Natural killer cell treated with Interleukin-12 subunit alpha and Interleukin-12 subunit beta and Interleukin-15 and Interleukin-18, amount 100 ng/mL, for 72 hours (primary cell): ENCODE results near the gene ACIN1. TPM values are rescaled to one million over a fixed set of nuclear protein-coding genes. Genes with fewer than 3 reads are reported as not detected.

Experiments used
- ATAC-seq, 2 donors: fragments of 150-1000 bp; cut with Tn5 transposase in 1 of 2; sonication (Bioruptor Pico), chemical (Tn5 transposase) in 1 of 2; 2 replicates each; pipeline ENCODE4 v1.10.0; 2021
- DNase-seq: peaks from one replicate; pipeline ENCODE4 v3.0.0; 2022; ENCODE audit warnings: low spot score
- H3K27ac Mint-ChIP-seq, 2 donors: 1 replicate in 1 of 2; 2 replicates in 1 of 2; pipeline ENCODE4 v1.8.0; 2022; ENCODE audit warnings: mixed read lengths in 2 of 2, mild to moderate bottlenecking in 1 of 2, moderate library complexity in 1 of 2
- H3K27me3 Mint-ChIP-seq, 2 donors: 1 replicate in 1 of 2; 2 replicates in 1 of 2; pipeline ENCODE4 v1.8.0; 2022; ENCODE audit warnings: mixed read lengths in 2 of 2
- H3K36me3 Mint-ChIP-seq: one replicate; pipeline ENCODE4 v1.8.0; 2022; ENCODE audit warnings: mixed read lengths
- H3K4me1 Mint-ChIP-seq, 2 donors: 1 replicate in 1 of 2; 2 replicates in 1 of 2; pipeline ENCODE4 v1.8.0; 2022; ENCODE audit warnings: low read depth in 2 of 2, mixed read lengths in 2 of 2, mild to moderate bottlenecking in 1 of 2
- H3K4me3 Mint-ChIP-seq: one replicate; pipeline ENCODE4 v1.8.0; 2022; ENCODE audit warnings: mixed read lengths
- H3K9me3 Mint-ChIP-seq: 2 replicates; pipeline ENCODE4 v1.8.0; 2022; ENCODE audit warnings: mixed read lengths
- total RNA-seq, 2 donors: library from RNA; stranded (reverse); gene quantifications; one replicate each; pipeline ENCODE4 v1.2.3, GENCODE V29; 2022

ACIN1 gene
- total RNA-seq, 2 donors from 2014 or later, result 186 to 250 TPM

DNA sequence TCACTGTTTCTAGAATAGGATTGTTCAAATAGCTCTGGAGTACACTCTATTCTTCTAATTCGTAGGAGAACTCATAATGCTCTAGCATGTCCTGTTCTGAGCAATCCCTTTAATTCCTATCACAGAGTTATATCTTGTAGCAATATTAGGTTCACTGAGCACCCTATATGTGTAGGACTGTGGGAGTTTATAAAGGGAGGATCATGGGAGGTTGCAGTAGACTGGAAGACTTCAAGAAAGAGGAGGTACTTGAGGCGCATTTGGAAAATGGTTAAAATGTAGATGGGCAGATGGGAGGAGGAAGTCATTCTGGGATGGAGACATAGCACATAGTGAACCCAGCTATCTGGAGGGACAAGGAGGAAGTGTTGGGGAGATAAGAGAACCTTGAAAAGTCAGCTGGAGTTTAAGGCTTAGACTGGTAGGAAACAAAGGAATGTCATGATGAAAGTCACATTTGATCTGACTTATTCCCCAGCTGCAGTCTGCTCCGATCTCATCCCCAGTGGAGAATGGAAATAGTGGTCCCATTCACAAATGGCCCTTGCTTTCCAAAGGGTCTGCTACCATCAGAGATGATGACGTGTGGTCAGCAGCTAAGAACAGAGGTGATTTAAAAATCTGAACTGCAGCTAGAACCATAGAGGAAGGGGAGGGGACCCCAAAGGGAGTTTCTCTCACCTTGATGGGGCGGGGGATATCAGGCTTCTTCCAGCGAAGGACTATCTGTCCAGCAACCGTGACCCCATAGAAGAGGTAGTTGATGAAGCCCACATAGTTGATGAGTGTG, 34.2 kb upstream of the ACIN1 start:
- no peaks in the 10 kb centered on the region for H3K36me3 Mint-ChIP-seq
- ATAC-seq, result no peak
- no peaks in the 10 kb centered on the region for H3K9me3 Mint-ChIP-seq
- no peaks in the 10 kb centered on the region for H3K4me1 Mint-ChIP-seq
- no peak overlapping the region for H3K4me3 Mint-ChIP-seq
- no peak overlapping the region for H3K27ac Mint-ChIP-seq
- peak; percentile 53 for DNase-seq
- H3K27me3 Mint-ChIP-seq, result peaks cover 10 to 16% of the 10 kb centered on the region in 2 donors

- DNase-seq (peak; percentile 44), ATAC-seq (no peak)
- Mint-ChIP-seq H3K27ac (peak overlapping the region in 1 of 2 donors; percentile 31), H3K9me3 (no peaks in the 10 kb centered on the region), H3K4me1 (no peaks in the 10 kb centered on the region), H3K36me3 (no peaks in the 10 kb centered on the region), H3K4me3 (no peak overlapping the region), H3K27me3 (peaks cover 12 to 16% of the 10 kb centered on the region in 2 donors)
These were observed 32.9 kb upstream of the ACIN1 start for GRCh38 chr14:23127861-23128260.

DNA sequence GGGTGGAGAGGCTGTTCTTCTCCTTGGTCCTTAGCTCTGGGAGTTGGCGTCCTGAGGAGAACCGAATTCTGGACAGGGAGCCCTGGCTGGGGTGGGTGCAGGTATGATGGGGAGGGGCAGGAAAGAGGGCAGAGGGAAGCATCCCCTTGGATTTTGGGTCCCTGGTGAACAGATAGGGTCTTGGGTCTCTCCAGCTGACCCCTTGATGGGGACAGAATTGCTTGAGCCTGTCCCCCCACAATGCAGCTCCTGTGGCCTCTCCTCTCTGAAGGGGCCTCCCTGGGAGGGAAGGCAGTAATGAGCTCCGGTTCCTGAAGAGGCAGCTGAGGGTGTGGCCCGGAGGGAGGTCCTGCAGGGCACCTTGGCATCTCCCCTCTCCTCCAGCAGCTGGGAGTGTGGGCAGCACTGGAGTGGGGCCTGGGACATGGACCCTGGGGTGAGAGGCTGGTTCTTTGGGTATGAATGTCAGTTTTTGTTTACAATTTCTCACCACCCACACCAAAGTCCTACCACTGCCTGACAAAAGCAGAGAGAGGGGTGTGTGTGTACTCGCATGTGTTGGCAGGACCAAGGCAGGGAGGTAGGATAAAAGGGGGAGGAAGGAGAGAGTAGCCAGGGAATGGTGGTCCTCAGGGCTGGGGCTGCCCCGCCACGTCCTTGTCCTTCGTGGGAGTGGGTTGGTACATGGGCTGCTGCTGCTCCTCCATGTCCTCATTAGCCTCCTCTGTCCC, 31.8 kb upstream of the ACIN1 start:
- H3K27me3 Mint-ChIP-seq, result peaks cover 13 to 16% of the 10 kb centered on the region in 2 donors
- no peaks in the 10 kb centered on the region for H3K36me3 Mint-ChIP-seq
- H3K27ac Mint-ChIP-seq, result no peak overlapping the region
- no peaks in the 10 kb centered on the region for H3K4me1 Mint-ChIP-seq
- H3K9me3 Mint-ChIP-seq, result no peaks in the 10 kb centered on the region
- ATAC-seq (no peak), DNase-seq (no peak)
- H3K4me3 Mint-ChIP-seq, result no peak overlapping the region

- H3K27ac Mint-ChIP-seq, result no peak overlapping the region
- H3K4me3 Mint-ChIP-seq, result no peak overlapping the region
- peaks cover 13% of the 10 kb centered on the region in 2 donors for H3K27me3 Mint-ChIP-seq
- H3K9me3 Mint-ChIP-seq, result no peaks in the 10 kb centered on the region
- DNase-seq (no peak), ATAC-seq (no peak)
- H3K36me3 Mint-ChIP-seq, result no peaks in the 10 kb centered on the region
- peaks cover 6 to 7% of the 10 kb centered on the region in 2 donors for H3K4me1 Mint-ChIP-seq
These were observed 31.1 kb upstream of the ACIN1 start for GRCh38 chr14:23125933-23126524.

- DNase-seq, result no peak
- Mint-ChIP-seq H3K9me3 (no peaks in the 10 kb centered on the region), H3K4me1 (peaks cover 12 to 15% of the 10 kb centered on the region in 2 donors), H3K4me3 (no peak overlapping the region), H3K27me3 (peaks cover 7 to 8% of the 10 kb centered on the region in 2 donors), H3K27ac (no peak overlapping the region), H3K36me3 (no peaks in the 10 kb centered on the region)
- no peak for ATAC-seq
These were observed 30.1 kb upstream of the ACIN1 start for GRCh38 chr14:23125011-23125410.

- no peak for DNase-seq
- no peak overlapping the region for H3K27ac Mint-ChIP-seq
These were observed 29.5 kb upstream of the ACIN1 start for GRCh38 chr14:23124337-23124954.

GRCh38 chr14:23123419-23123818, 28.5 kb upstream of the ACIN1 start:
- no peak overlapping the region for H3K4me3 Mint-ChIP-seq
- H3K4me1 Mint-ChIP-seq, result peaks cover 12 to 15% of the 10 kb centered on the region in 2 donors
- DNase-seq (peak; percentile 35), ATAC-seq (no peak)
- no peaks in the 10 kb centered on the region for H3K36me3 Mint-ChIP-seq
- H3K27me3 Mint-ChIP-seq, result peaks cover 0 to 3% of the 10 kb centered on the region in 2 donors
- H3K27ac Mint-ChIP-seq, result no peak overlapping the region
- no peaks in the 10 kb centered on the region for H3K9me3 Mint-ChIP-seq

More at GRCh38 chr14:23124337-23124954, 29.5 kb upstream of the ACIN1 start:
- peaks cover 7 to 8% of the 10 kb centered on the region in 2 donors for H3K27me3 Mint-ChIP-seq
- ATAC-seq, result no peak
- H3K4me1 Mint-ChIP-seq, result peaks cover 12 to 15% of the 10 kb centered on the region in 2 donors
- no peaks in the 10 kb centered on the region for H3K36me3 Mint-ChIP-seq
- no peaks in the 10 kb centered on the region for H3K9me3 Mint-ChIP-seq
- H3K4me3 Mint-ChIP-seq, result no peak overlapping the region

- no peak for ATAC-seq
- H3K27ac Mint-ChIP-seq, result no peak overlapping the region
- H3K36me3 Mint-ChIP-seq, result no peaks in the 10 kb centered on the region
- H3K9me3 Mint-ChIP-seq, result no peaks in the 10 kb centered on the region
- H3K27me3 Mint-ChIP-seq, result peaks cover 0 to 3% of the 10 kb centered on the region in 2 donors
- no peak overlapping the region for H3K4me3 Mint-ChIP-seq
- no peak for DNase-seq
- H3K4me1 Mint-ChIP-seq, result peaks cover 12 to 15% of the 10 kb centered on the region in 2 donors
These were observed 27.1 kb upstream of the ACIN1 start for GRCh38 chr14:23122086-23122485.

GRCh38 chr14:23121361-23121771, 26.4 kb upstream of the ACIN1 start:
- peak; percentile 53 for DNase-seq
- Mint-ChIP-seq H3K9me3 (no peaks in the 10 kb centered on the region), H3K27ac (peak overlapping the region; percentile 22 to 67), H3K4me3 (peak overlapping the region; percentile 60), H3K27me3 (peaks cover 0 to 3% of the 10 kb centered on the region in 2 donors), H3K4me1 (peaks cover 12 to 15% of the 10 kb centered on the region in 2 donors), H3K36me3 (no peaks in the 10 kb centered on the region)
- ATAC-seq, result peak in 1 of 2 donors; percentile 61

GRCh38 chr14:23120541-23121251, 25.8 kb upstream of the ACIN1 start:
- peaks cover 12 to 15% of the 10 kb centered on the region in 2 donors for H3K4me1 Mint-ChIP-seq
- DNase-seq, result peak; percentile 87
- H3K27me3 Mint-ChIP-seq, result peaks cover 0 to 3% of the 10 kb centered on the region in 2 donors
- no peaks in the 10 kb centered on the region for H3K9me3 Mint-ChIP-seq
- H3K4me3 Mint-ChIP-seq, result peak overlapping the region; percentile 60
- H3K27ac Mint-ChIP-seq, result peak overlapping the region; percentile 22 to 67
- no peaks in the 10 kb centered on the region for H3K36me3 Mint-ChIP-seq
- ATAC-seq, result peak; percentile 86 to 93

DNA sequence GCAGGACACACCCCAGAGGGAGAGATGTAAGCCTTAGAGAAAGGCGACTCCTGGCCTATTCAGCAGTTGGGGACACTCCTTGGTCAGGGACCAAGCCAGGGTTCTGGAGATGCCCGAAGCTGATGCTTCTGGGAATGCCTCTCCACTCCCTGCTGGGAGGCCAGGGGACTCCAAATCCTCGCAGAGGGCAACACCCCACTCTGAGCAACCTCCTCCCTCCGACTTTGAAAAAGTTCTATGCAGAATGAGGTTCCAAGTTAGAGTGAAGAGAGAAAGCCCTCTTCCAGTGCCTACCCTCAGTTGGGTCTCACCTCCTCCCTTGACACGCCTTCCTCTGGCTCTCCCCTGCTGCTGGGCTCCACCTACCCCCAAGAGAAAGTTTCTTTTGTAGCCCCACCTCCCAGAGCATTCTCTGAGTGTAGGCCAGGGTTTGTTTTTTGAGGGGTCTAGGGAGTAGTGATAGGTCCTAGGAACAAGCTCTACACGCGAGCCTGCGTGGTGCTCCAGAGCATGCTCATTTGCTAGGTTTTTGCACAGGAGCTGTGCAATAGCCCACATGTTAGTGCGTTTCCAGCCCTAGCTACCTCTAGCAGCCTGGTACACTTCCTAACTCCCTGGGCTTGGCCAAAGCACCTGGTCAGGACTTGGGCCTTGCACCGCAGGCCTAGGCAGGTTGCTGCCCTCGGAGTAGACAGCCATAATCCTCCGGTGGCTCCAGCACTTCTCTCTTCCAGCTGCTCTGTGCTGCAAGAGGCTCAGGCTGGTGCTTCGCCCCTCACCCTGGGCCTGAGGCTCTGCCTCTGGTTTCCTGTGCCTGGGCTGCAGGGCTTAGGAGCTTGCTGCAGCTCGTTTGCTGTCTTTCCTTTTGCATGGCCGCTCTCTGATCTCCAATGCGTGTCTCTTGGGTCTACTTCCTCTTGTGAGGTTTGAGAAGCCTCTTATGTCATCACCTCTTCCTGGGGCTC, 24.7 kb upstream of the ACIN1 start:
- ATAC-seq (no peak), DNase-seq (peak; percentile 35)
- H3K36me3 Mint-ChIP-seq, result no peaks in the 10 kb centered on the region
- no peak overlapping the region for H3K4me3 Mint-ChIP-seq
- H3K9me3 Mint-ChIP-seq, result no peaks in the 10 kb centered on the region
- peaks cover 12 to 15% of the 10 kb centered on the region in 2 donors for H3K4me1 Mint-ChIP-seq
- no peak overlapping the region for H3K27ac Mint-ChIP-seq
- peaks cover under 1 to 7% of the 10 kb centered on the region in 2 donors for H3K27me3 Mint-ChIP-seq
